SU-DHL-6 (cell line): ENCODE measurements around the gene SORL1.

ENCODE experiments used
- EZH2phosphoT487 ChIP-seq: fragments of 200-600 bp; sonication (generic), shearing (Covaris generic); conservative IDR thresholded peaks from 2 replicates; pipeline ENCODE4 v1.6.1; 2018; ENCODE audit warnings: mild to moderate bottlenecking, antibody characterized with exemption, low read length, moderate library complexity, mixed read lengths
- TF ChIP-seq, protein P1 (sequence below): fragments of 200-600 bp; sonication (generic); IDR thresholded peaks from one replicate; pipeline ENCODE4 v1.5.1; 2017; ENCODE audit warnings: antibody characterized with exemption, mild to moderate bottlenecking, low read length, moderate library complexity; ENCODE audit not compliant: insufficient read depth, poor library complexity, severe bottlenecking

DNA sequence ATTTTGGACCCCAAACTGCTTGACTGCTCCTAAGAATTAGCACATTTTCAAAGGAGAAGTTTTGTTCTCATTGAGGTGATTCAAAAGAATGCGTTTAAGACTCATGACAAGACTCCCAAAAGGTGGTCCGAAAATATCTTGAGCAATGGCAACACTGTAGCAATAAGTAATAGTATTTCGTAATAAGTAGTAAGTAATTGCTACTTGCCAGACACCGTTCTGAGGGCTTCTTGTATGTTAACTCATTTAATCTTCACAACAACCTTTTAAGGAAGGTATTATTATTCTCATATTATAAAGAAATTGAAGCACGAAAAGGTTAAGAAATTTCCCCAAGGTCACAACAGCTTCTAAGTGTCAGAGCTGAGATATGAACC, 184.7 kb downstream of the SORL1 start:
- TF ChIP-seq, protein P1, sequence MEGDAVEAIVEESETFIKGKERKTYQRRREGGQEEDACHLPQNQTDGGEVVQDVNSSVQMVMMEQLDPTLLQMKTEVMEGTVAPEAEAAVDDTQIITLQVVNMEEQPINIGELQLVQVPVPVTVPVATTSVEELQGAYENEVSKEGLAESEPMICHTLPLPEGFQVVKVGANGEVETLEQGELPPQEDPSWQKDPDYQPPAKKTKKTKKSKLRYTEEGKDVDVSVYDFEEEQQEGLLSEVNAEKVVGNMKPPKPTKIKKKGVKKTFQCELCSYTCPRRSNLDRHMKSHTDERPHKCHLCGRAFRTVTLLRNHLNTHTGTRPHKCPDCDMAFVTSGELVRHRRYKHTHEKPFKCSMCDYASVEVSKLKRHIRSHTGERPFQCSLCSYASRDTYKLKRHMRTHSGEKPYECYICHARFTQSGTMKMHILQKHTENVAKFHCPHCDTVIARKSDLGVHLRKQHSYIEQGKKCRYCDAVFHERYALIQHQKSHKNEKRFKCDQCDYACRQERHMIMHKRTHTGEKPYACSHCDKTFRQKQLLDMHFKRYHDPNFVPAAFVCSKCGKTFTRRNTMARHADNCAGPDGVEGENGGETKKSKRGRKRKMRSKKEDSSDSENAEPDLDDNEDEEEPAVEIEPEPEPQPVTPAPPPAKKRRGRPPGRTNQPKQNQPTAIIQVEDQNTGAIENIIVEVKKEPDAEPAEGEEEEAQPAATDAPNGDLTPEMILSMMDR: no peak
- TF ChIP-seq EZH2phosphoT487: no peak
